Suppressor macrophage treated with lipopolysaccharide for 1 hour (primary cell): ENCODE data around the gene CPNE6.

Experiments
- DNase-seq, 3 donors: peaks; one replicate each; pipeline ENCODE4 v3.0.0-alpha.2; 2020 to 2022

Gene CPNE6

GRCh38 chr14:24106672-24107271 is 35.4 kb downstream of the CPNE6 start:
- DNase-seq, result no peak

GRCh38 chr14:24108336-24108874 is 37.0 kb downstream of the CPNE6 start:
- DNase-seq, result no peak

GRCh38 chr14:24110060-24110459 is 38.7 kb downstream of the CPNE6 start:
- no peak for DNase-seq

- DNase-seq, result no peak
These were observed 39.2 kb downstream of the CPNE6 start for GRCh38 chr14:24110523-24110922.

- DNase-seq, result no peak
These were observed 42.0 kb downstream of the CPNE6 start for GRCh38 chr14:24113379-24113800.

- peak; percentile 94 to 97 (median 97) for DNase-seq
These were observed 42.6 kb downstream of the CPNE6 start for GRCh38 chr14:24113801-24114531.

GRCh38 chr14:24114532-24115421 is 43.4 kb downstream of the CPNE6 start, which contains the start of the genes DCAF11 and NRL:
TSS of gene DCAF11 (plus strand) at chr14:24114777. CDS start at chr14:24115595, 818 bp downstream.
TSS of gene NRL (minus strand) at chr14:24114949. CDS start at chr14:24082848, 32,101 bp downstream.
- DNase-seq, result peak; percentile 99 to 100 (median 100)

GRCh38 chr14:24115422-24116127 is 44.2 kb downstream of the CPNE6 start:
- DNase-seq, result no peak

- no peak for DNase-seq
These were observed 44.9 kb downstream of the CPNE6 start for GRCh38 chr14:24116128-24116814.

GRCh38 chr14:24117179-24117578 is 45.8 kb downstream of the CPNE6 start:
- no peak for DNase-seq

GRCh38 chr14:24119691-24120090 is 48.3 kb downstream of the CPNE6 start:
- no peak for DNase-seq

- no peak for DNase-seq
These were observed 49.8 kb downstream of the CPNE6 start for GRCh38 chr14:24121210-24121609.

GRCh38 chr14:24122416-24122815 is 51.1 kb downstream of the CPNE6 start:
- DNase-seq, result no peak

- DNase-seq, result no peak
These were observed 51.5 kb downstream of the CPNE6 start for GRCh38 chr14:24122898-24123297.

- DNase-seq, result peak in 1 of 3 donors; percentile 20
These were observed 52.4 kb downstream of the CPNE6 start for GRCh38 chr14:24123424-24124417.

GRCh38 chr14:24126939-24127338 is 55.6 kb downstream of the CPNE6 start:
- DNase-seq, result no peak

GRCh38 chr14:24127673-24128072 is 56.3 kb downstream of the CPNE6 start:
- DNase-seq, result no peak
